Mesenchymal stem cell (in vitro differentiated cells and primary cell): ENCODE measurements around the gene HSPA1A.
"Not testable (repeated sequence)": the region's sequence is repeated elsewhere in the genome, so short reads cannot be mapped to it uniquely, and the experiment has no call there.

Experiments
- DNase-seq: peaks from one replicate; pipeline ENCODE4 v3.0.0-alpha.2; 2013
- H2AFZ ChIP-seq: one replicate; pipeline ENCODE4 v1.6.1; 2013; ENCODE audit warnings: low read depth, mild to moderate bottlenecking, control low read depth, inconsistent platforms, low read length, moderate library complexity
- H2AK5ac ChIP-seq: 2 replicates; pipeline ENCODE4 v1.6.1; 2013; ENCODE audit warnings: low read length, moderate library complexity, mild to moderate bottlenecking, inconsistent platforms; ENCODE audit not compliant: severe bottlenecking
- H2BK120ac ChIP-seq: one replicate; pipeline ENCODE4 v1.6.1; 2013; ENCODE audit warnings: low read depth, mild to moderate bottlenecking, inconsistent platforms, low read length, moderate library complexity
- H2BK12ac ChIP-seq, 2 experiments: one replicate each; pipeline ENCODE4 v1.6.1; 2013; ENCODE audit warnings: inconsistent platforms in 2 of 2, low read length in 2 of 2, mild to moderate bottlenecking in 2 of 2, moderate library complexity in 2 of 2, control low read depth in 1 of 2
- H2BK15ac ChIP-seq: one replicate; pipeline ENCODE4 v1.6.1; 2013; ENCODE audit warnings: mild to moderate bottlenecking, low read depth, inconsistent platforms; ENCODE audit not compliant: poor library complexity, severe bottlenecking
- H2BK5ac ChIP-seq: 2 replicates; pipeline ENCODE4 v1.6.1; 2013; ENCODE audit warnings: low read depth, mild to moderate bottlenecking, low read length, control low read depth, inconsistent platforms; ENCODE audit not compliant: poor library complexity, severe bottlenecking
- H3K14ac ChIP-seq, 2 experiments: one replicate each; pipeline ENCODE4 v1.6.1; 2013; ENCODE audit warnings: inconsistent platforms in 2 of 2, low read length in 2 of 2, control low read depth in 1 of 2, mild to moderate bottlenecking in 1 of 2, moderate library complexity in 1 of 2
- H3K18ac ChIP-seq, 2 experiments: one replicate each; pipeline ENCODE4 v1.6.1; 2013; ENCODE audit warnings: inconsistent platforms in 2 of 2, low read length in 2 of 2, control low read depth in 1 of 2, low read depth in 1 of 2, mild to moderate bottlenecking in 1 of 2
- H3K23ac ChIP-seq, 2 experiments: one replicate each; pipeline ENCODE4 v1.6.1; 2013; ENCODE audit warnings: inconsistent platforms in 2 of 2, low read length in 2 of 2, mild to moderate bottlenecking in 2 of 2, moderate library complexity in 2 of 2, control low read depth in 1 of 2
- H3K27ac ChIP-seq: 2 replicates; pipeline ENCODE4 v1.5.1; 2013; ENCODE audit warnings: mild to moderate bottlenecking, moderate library complexity, low read length, control low read depth, inconsistent platforms; ENCODE audit not compliant: poor library complexity, severe bottlenecking
- H3K27me3 ChIP-seq, 2 experiments: 2 replicates each; pipeline versions ENCODE4 v1.6.1 to v1.7.0; 2013; ENCODE audit warnings: low read length in 2 of 2, mild to moderate bottlenecking in 2 of 2, moderate library complexity in 2 of 2, control low read depth in 1 of 2, inconsistent platforms in 1 of 2; ENCODE audit not compliant: control insufficient read depth in 1 of 2, insufficient read depth in 1 of 2
- H3K36me3 ChIP-seq, 2 experiments: 2 replicates each; pipeline versions ENCODE4 v1.6.1 to v1.7.0; 2013; ENCODE audit warnings: low read length in 2 of 2, control low read depth in 1 of 2, inconsistent platforms in 1 of 2, low read depth in 1 of 2, mild to moderate bottlenecking in 1 of 2; ENCODE audit not compliant: insufficient read depth in 2 of 2, control insufficient read depth in 1 of 2
- H3K4ac ChIP-seq, 2 experiments: one replicate each; pipeline ENCODE4 v1.6.1; 2013; ENCODE audit warnings: inconsistent platforms in 2 of 2, low read length in 2 of 2, mild to moderate bottlenecking in 2 of 2, moderate library complexity in 2 of 2, control low read depth in 1 of 2, low read depth in 1 of 2
- H3K4me1 ChIP-seq: 2 replicates; pipeline ENCODE4 v1.6.1; 2013; ENCODE audit warnings: low read depth, low read length, control low read depth; ENCODE audit not compliant: control insufficient read depth, insufficient read depth
- H3K4me2 ChIP-seq: 2 replicates; pipeline ENCODE4 v1.6.1; 2013; ENCODE audit warnings: low read length, mild to moderate bottlenecking, inconsistent platforms; ENCODE audit not compliant: poor library complexity, severe bottlenecking
- H3K4me3 ChIP-seq, 2 experiments: 2 replicates each; pipeline versions ENCODE4 v1.5.1 to v1.7.0; 2013; ENCODE audit warnings: low read length in 2 of 2, mild to moderate bottlenecking in 2 of 2, control low read depth in 1 of 2, low read depth in 1 of 2; ENCODE audit not compliant: insufficient read depth in 1 of 2
- H3K79me1 ChIP-seq: replicated peaks from 2 replicates; pipeline ENCODE4 v1.6.1; 2013; ENCODE audit warnings: mild to moderate bottlenecking, control low read depth, low read length, inconsistent platforms; ENCODE audit not compliant: poor library complexity, severe bottlenecking
- H3K9ac ChIP-seq: 2 replicates; pipeline ENCODE4 v1.7.0; 2013; ENCODE audit warnings: mild to moderate bottlenecking, low read length, moderate library complexity
- H3K9me3 ChIP-seq: 2 replicates; pipeline ENCODE4 v1.7.0; 2013; ENCODE audit warnings: mild to moderate bottlenecking, low read length; ENCODE audit not compliant: control insufficient read depth
- H4K8ac ChIP-seq: one replicate; pipeline ENCODE4 v1.6.1; 2013; ENCODE audit warnings: inconsistent platforms, mild to moderate bottlenecking, low read length, moderate library complexity
- H4K91ac ChIP-seq: one replicate; pipeline ENCODE4 v1.6.1; 2013; ENCODE audit warnings: mild to moderate bottlenecking, low read length, inconsistent platforms
- WGBS: methylation state at CpG from one replicate; pipeline ENCODE4 v1.1.7; 2013; ENCODE audit warnings: mixed read lengths; 5-methylcytosine and 5-hydroxymethylcytosine counted together

Gene HSPA1A

DNA sequence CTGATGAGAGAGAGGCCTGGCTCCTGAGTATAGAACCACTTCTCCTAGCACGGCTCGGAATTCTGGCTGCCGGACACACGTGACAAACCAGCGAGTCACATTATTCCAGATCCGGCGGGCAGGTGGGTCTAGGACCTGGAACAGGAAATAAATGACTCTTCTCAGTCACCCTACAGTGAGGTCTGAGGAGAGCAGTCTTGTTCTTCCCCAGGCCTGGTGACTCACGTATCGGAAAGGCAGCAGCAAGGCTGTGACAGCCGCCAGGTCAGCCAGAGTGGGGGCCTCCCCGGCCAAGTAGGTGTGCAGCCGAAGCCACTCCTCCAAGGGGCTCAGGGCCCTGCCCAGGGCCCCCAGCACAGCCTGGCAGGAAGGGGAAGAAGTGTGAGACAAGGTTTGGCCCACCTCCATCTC, 22.6 kb upstream of the HSPA1A start:
- Histone ChIP-seq H3K9me3 (no peaks in the 10 kb centered on the region), H3K23ac (peak overlapping the region in 1 of 2 experiments; percentile 48)
- WGBS = 51% methylated on average over 12 of the region's 12 CpGs

DNA sequence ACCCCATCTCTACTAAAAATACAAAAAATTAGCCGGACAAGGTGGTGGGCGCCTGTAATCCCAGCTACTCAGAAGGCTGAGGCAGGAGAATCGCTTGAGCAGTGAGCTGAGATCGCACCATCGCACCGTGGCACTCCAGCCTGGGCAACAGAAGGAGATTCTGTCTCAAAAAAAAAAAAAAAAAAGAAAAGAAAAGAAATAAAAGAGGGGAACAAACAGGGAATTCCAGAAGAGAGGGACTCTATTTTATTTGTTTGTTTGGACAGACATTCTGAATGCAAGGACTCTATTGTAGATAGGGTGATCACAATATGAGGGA, 21.5 kb upstream of the HSPA1A start:
- peak overlapping the region; percentile 99 for H3K9ac ChIP-seq
- not testable (repeated sequence) for H3K27ac ChIP-seq, H3K4ac ChIP-seq, H2AK5ac ChIP-seq, H2BK15ac ChIP-seq, H3K4me2 ChIP-seq, H2BK5ac ChIP-seq, H3K27me3 ChIP-seq, H2BK12ac ChIP-seq, H2BK120ac ChIP-seq, H4K8ac ChIP-seq, H2AFZ ChIP-seq, H4K91ac ChIP-seq, H3K23ac ChIP-seq, DNase-seq, H3K14ac ChIP-seq, H3K9me3 ChIP-seq, H3K18ac ChIP-seq
- WGBS = 90% methylated on average over 6 of the region's 6 CpGs
- peaks cover 12% of the 10 kb centered on the region for H3K79me1 ChIP-seq
- peaks cover 31 to 40% of the 10 kb centered on the region in 2 experiments for H3K36me3 ChIP-seq
- H3K4me3 ChIP-seq = peak overlapping the region in 1 of 2 experiments; percentile 98
- peaks cover 15% of the 10 kb centered on the region for H3K4me1 ChIP-seq

More for the DNA sequence above, 22.6 kb upstream of the HSPA1A start:
- no peak overlapping the region for H2AK5ac ChIP-seq
- peak overlapping the region in 1 of 2 experiments; percentile 35 for H3K4ac ChIP-seq
- H3K18ac ChIP-seq = peak overlapping the region in 1 of 2 experiments; percentile 82
- H2BK5ac ChIP-seq = no peak overlapping the region
- no peak overlapping the region for H2BK15ac ChIP-seq
- H3K27me3 ChIP-seq = no peaks in the 10 kb centered on the region
- no peak overlapping the region for H3K14ac ChIP-seq
- peak overlapping the region; percentile 32 for H3K4me2 ChIP-seq
- no peak overlapping the region for H2AFZ ChIP-seq
- peaks cover 34 to 40% of the 10 kb centered on the region in 2 experiments for H3K36me3 ChIP-seq
- no peak overlapping the region for H4K91ac ChIP-seq
- H3K27ac ChIP-seq = peak overlapping the region; percentile 68
- no peak overlapping the region for H3K9ac ChIP-seq
- H2BK120ac ChIP-seq = no peak overlapping the region
- H3K4me1 ChIP-seq = peaks cover 15% of the 10 kb centered on the region
- peak overlapping the region in 1 of 2 experiments; percentile 10 for H2BK12ac ChIP-seq
- DNase-seq = peak; percentile 59
- H3K4me3 ChIP-seq = peak overlapping the region in 1 of 2 experiments; percentile 7
- H3K79me1 ChIP-seq = peaks cover 12% of the 10 kb centered on the region
- H4K8ac ChIP-seq = peak overlapping the region; percentile 3

DNA sequence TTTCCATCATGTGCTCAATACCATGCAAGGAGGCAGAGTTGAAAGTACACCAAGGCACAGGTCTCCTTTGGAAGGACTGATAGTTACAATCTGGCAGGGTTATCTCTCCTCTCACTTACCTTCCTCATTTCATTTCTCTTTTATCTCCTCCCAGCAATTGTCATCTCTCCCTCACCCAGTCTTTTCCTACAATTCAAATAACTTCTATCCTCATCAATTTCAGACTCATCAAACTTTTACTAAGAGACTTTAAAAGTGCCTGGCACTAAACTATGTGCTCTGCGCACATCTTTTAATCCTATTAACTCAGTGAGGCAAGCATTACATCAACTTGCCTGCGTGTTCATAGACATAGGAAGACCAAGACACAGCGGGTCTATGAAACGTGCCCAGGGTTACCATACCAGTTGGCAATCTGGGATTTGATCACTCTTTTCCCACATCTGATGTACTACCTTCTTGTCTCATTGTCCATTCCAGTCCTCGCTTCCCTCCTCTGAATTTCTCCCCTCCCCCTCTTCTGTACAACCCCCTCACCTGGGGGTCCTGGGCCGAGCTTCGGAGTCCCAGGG, 21.0 kb upstream of the HSPA1A start:
- Histone ChIP-seq H2BK120ac (peak overlapping the region; percentile 73), H3K27ac (peak overlapping the region; percentile 38), H2AK5ac (peak overlapping the region; percentile 23), H2BK12ac (peak overlapping the region; percentile 41 to 86), H3K9ac (peak overlapping the region; percentile 99), H3K18ac (peak overlapping the region; percentile 94 to 97), H3K9me3 (no peaks in the 10 kb centered on the region), H3K23ac (no peak overlapping the region), H2BK5ac (peak overlapping the region; percentile 21), H3K36me3 (peaks cover 26 to 38% of the 10 kb centered on the region in 2 experiments), H3K4me1 (peaks cover 15% of the 10 kb centered on the region), H4K91ac (peak overlapping the region; percentile 86), H2AFZ (no peak overlapping the region), H4K8ac (peak overlapping the region; percentile 12), H3K4me2 (peak overlapping the region; percentile 93), H2BK15ac (peak overlapping the region; percentile 62), H3K4me3 (peak overlapping the region; percentile 74 to 98), H3K79me1 (peaks cover 13% of the 10 kb centered on the region), H3K4ac (peak overlapping the region; percentile 86 to 92), H3K27me3 (no peaks in the 10 kb centered on the region), H3K14ac (peak overlapping the region in 1 of 2 experiments; percentile 68)
- peak; percentile 55 for DNase-seq
- WGBS = 12% methylated on average over 7 of the region's 7 CpGs

DNA sequence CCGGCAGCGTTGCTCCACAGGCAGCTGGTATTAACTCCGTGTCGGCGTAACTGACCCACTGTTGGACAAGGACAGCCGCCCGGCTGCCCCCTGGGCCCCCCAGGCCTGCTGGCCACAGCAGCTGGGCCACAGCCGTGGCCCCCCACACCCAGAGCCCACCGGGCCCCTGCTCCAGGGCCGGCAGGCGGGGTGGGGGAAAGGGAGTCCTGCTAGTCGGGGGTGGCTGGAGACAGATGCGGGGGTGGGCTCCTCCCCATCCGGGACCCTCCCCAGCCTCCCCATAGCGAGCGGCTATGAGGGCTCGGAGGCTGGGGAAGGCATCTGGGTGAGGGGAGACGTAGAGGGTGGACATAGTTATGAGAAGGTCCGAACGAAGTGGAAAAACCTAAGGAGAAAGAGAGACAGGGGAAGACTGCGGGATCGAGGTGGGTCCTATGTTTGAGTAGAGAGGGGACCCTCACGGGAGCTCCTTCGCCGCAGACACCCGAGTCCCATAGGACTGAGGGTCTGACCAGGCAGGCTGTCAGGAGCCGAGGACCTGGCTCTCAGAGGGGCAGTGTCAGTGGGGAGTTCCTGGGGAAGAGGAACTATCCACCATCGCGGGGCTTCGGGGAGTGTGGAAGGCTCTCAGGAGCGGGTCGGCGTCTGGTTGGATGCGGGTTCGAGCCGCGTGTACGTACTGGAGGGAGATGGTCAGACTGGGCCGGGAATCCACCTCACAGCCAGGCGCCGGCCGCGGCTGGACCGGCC, 20.3 kb upstream of the HSPA1A start:
- Histone ChIP-seq H3K9me3 (no peaks in the 10 kb centered on the region), H3K27ac (peak overlapping the region; percentile 85), H3K14ac (peak overlapping the region; percentile 88 to 93), H3K18ac (peak overlapping the region; percentile 94 to 97), H3K23ac (peak overlapping the region; percentile 79 to 95), H3K27me3 (no peaks in the 10 kb centered on the region), H3K4me1 (peaks cover 15% of the 10 kb centered on the region), H3K4me3 (peak overlapping the region; percentile 74 to 98), H3K4me2 (peak overlapping the region; percentile 93), H2BK120ac (peak overlapping the region; percentile 93), H3K4ac (peak overlapping the region; percentile 86 to 92), H4K8ac (peak overlapping the region; percentile 99), H4K91ac (peak overlapping the region; percentile 86), H3K36me3 (peaks cover 24 to 33% of the 10 kb centered on the region in 2 experiments), H2BK15ac (peak overlapping the region; percentile 62), H2AFZ (peak overlapping the region; percentile 55), H2AK5ac (peak overlapping the region; percentile 70), H3K79me1 (peaks cover 14% of the 10 kb centered on the region), H2BK5ac (peak overlapping the region; percentile 21), H2BK12ac (peak overlapping the region in 1 of 2 experiments; percentile 41), H3K9ac (peak overlapping the region; percentile 99)
- peak; percentile 62 for DNase-seq
- WGBS = 0% methylated on average over 30 of the region's 44 CpGs
